NCI-H2227 (cell line): ENCODE results near the gene CASQ1.

ENCODE experiments used
- DNase-seq: peaks from one replicate; lab custom pipeline; 2025; ENCODE audit not compliant: unreplicated experiment; lab: John Stamatoyannopoulos, UW

Gene CASQ1

DNA sequence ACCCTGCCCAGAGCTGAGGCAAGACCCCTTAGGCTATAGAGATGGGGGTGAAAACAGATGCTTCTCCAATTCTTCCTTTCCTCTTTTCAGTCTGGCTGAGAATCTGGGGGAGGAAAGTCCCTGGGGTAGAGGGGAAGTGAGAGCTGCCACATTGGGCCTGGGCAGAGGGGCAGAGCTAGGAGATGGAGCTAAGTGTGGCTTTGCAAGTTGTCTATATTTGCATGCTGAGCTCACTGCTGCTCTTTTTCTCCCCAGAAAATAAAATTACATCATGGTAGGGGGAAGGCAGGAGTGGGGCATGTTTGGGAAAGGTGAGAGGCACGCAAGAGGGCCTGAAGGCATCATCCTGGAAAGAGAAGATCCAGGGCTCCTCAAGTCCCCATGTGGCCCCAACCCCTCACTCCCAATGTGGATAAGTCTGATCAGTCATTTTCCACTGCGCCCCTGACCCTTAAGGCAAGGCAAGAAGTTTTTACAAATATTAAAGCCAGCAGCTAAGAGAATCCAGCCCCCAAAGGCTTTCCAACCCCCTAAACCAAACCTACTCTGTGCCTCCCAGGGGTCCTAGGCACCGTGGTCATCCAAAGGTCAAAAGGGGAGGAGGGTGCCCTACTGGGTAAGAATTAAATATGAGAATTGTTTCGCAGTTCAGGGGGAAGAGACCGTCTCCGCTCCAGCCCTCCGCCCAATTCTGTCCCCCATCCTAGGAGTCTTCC is 14.3 kb downstream of the CASQ1 start:
- no peak for DNase-seq

DNA sequence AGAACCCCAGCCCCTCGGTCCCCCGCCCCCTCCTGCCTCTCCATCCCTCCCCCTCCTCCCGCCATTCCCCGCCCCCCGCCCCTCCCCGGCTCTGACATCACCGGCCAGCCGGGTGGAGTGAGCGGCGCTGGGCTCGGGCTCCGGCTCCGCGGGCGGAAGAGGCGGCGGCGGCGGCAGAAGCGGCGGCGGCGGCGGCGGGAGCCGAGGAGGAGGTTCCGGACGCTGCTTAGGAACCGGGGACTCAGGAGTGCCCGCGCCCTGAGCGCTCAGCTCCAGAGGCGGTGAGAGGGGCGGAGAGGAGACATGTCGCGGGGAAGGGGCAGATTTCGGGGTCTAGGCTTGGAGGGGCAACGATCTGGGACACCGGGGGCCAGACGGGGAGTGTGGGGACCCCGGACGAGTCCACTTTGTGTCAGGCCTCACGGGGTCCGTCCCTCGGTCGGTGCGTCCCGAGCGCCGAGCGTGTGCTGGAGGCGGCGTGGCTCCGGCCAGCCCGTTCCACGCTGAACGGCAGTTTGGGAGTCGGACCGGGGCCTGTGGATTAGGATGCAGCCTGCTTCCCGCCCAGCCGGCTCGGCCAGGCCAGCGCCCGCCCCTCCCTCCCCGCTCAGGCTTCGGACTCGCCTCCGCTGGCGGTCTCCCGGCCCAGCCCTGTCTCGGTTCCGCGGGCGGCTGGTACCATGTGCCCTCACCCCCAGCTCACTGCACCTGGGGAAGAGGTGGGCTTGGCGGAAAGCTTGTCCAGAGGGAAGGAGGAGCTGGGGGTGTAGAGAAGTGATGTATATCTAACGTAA is 15.1 kb downstream of the CASQ1 start, which contains the start of gene PEA15:
Gene PEA15, plus strand, starts transcription at position 143 of the 794 bp plus-strand sequence. CDS start 6,161 bp downstream, outside the sequence.
- DNase-seq, result peak; percentile 84

DNA sequence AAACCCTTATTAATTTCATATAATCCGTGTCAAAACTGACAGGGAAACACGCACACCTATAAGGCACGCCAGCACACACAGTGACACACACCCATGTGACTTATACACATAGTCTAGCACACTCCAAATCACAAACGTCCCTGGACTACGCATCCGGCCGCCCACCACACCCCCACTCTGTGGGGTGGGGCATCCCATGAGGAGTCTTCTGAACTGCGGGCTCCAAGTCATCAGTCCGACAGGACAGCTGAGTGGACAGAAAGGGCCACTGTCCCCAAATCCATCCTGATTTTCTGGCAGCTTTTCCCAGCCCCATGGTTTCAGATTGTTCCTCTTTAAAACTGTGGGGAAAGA is 15.6 kb downstream of the CASQ1 start:
- DNase-seq, result peak; percentile 47

DNA sequence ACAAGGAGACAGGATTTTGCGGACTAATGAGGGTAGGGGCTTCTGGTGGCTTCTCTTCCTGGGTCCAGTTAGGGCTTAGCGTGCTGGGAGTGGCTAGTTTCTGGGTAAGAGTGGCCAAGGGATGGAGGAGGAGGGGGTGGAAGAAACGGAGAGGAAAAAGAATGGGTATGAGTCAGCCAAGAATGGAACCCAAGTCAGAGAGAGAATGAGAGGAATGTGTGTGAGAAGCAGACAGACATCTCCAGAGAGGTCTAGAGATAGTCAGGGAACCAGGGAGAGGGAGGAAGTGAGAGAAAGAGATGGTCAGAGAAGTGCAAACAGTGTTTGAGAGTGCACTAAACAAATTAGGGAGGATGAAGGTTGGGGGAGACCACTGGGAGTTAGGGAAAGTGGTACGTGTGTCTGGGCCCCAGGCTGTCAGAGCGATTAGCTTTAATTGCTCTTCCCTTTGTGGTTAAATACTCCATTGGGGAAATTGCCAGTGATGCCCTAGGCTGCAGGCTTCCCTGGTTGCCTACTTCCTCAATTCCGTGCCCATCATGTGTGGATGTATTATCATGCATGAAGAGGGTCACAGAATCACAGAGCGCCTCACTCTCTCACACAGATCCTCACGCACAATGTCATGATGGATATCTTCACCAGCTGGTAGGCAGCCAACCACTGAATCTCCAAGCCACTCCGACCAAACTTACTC is 16.2 kb downstream of the CASQ1 start:
- DNase-seq, result no peak

DNA sequence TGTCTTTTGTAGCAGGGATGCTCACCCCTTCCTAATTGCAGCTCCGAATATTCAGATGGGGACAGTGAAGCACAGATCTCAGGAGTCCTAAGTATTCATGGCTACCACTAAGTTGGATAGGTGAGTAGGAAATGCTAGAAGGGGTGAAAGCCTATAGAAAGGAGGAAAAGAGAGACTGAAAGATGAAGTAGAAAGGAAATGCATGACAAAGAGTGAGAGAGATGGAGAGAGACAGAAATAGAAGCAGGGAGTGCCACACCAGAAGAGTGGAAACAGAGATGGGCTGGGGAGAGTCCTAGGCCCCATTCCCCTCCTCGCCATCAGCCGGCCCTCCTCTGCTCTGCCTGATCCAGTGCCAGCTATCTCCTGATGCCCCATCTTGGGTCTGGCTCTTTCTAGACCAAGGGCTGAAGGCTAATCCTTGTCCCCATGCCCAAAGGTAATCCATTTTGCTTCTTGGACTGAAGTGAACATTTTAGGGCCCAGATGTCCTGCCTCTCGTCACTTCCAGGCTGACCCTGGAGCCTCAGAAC is 16.8 kb downstream of the CASQ1 start:
- DNase-seq, result no peak

DNA sequence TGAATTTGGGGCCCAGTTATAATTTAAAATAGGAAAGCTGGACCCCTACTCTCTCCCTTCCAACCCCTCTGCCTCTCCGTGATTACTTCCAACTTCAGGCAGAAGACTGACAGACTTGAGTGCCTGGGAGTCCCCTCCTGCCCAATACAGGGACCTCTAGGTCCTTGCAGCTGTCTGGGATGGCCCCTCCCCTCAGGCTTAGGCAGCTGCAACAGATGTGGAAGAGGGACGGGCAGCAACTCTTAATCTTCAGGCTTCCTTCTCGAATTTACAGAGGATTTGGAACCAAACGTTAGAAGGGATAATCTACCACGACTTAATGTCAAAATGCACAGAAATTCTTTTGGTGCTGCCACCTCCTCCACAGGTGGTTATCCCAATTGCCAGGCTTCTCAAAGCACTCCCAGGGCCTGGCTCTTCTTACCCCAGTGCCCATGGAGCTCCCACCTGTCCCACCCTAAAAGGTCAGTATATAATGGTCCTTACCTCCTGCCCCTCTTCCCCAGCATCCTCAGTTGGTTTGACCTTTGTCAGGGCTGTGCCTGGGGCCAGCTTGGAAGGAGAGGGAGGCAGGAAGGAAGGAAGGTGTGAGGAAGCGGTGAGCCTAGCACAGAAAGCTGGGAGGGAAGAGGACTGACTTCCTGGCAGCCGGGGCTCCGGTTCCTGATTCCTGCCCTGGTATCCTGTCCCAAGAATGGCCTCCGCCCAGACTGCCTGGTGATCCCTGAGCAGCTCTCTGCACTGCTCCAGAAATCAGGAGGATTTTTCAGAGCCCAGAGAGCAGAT is 17.6 kb downstream of the CASQ1 start:
- no peak for DNase-seq

DNA sequence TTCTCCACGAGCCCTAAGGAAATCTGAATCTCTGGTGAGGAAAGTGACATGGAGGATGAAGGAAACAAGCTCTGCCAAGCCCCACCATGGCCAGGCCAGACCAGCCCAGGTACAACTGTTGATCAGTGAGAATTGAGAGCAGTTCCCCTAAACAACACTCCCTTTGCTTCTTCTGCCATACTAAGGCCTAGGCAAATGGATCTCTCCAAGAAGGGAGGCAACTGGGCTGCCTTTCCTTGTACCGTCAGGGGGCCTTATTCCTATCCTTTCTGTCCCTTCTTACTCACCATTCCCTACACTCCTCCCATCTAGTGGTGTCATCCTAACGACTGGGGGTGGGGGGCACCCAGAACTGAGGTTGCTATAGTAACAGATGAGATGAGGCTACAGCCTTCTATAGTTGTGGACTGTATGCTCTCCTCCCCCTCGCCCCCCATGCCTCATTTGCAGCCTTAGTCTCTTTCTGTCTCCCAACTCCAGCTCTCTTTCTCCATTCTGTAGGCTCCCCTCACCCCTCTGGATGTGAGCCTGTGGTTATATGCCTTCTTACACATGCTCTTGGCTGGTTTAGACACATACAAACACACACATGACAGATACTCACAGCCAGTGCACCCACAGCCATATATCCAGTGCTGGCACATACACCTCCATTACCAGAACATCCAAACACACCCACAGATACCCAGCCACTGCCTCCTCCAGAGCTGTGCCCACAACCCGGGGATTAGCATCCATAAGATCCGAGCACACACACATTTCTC is 18.4 kb downstream of the CASQ1 start:
- no peak for DNase-seq

DNA sequence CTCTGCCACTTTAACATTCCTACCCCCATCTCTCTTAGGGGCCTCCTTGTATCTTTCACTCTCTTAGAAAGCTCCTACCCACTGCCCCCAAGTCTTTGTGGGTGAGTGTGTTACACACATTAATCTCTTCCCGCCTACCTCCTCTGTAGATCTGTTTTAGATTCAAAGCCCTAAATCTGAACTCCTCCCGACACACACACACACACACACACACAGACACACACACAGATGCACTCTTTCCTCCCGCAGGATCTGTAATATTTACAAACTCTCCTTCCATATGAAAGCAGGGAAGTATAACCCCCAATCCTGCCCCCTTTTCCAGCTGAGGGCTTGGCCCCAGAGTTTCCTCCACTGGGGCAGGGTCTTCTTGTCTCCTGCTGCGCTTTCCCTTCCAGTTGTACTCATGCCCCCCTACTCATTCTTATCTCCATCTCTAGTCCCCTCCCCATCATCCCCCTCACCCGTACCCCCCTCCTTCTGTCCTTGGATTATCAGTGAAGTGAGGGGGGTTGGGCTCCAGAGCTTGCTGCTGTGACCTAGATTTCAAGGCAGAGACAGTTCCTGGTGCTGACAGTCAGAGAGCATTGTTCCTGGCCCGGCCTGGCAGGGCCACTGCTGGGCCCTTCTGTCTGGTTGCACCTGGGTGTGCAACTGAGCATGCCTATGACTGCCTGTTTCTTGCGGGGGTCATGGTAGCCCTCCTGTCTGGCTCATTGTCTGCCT is 19.1 kb downstream of the CASQ1 start:
- peak; percentile 9 for DNase-seq

DNA sequence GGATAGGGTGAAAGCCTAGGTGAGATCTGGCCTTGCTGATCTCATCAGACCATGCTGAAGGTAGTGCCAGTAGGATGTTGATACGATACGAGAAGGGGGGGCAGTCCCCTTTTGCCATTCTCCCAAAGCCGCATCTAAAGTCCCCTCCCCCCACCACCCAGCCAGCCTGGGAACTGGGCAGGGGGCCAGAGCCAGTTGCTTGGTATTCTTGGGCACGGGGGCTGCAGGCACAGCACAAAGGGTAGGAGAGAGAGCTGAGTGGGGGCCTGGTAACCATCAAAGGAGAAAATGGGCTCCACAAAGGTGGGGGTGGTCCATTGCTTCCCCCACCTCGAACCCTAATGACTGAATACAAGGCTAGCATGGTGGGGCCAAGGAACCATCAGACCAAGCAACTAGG is 20.2 kb downstream of the CASQ1 start:
- DNase-seq, result no peak

DNA sequence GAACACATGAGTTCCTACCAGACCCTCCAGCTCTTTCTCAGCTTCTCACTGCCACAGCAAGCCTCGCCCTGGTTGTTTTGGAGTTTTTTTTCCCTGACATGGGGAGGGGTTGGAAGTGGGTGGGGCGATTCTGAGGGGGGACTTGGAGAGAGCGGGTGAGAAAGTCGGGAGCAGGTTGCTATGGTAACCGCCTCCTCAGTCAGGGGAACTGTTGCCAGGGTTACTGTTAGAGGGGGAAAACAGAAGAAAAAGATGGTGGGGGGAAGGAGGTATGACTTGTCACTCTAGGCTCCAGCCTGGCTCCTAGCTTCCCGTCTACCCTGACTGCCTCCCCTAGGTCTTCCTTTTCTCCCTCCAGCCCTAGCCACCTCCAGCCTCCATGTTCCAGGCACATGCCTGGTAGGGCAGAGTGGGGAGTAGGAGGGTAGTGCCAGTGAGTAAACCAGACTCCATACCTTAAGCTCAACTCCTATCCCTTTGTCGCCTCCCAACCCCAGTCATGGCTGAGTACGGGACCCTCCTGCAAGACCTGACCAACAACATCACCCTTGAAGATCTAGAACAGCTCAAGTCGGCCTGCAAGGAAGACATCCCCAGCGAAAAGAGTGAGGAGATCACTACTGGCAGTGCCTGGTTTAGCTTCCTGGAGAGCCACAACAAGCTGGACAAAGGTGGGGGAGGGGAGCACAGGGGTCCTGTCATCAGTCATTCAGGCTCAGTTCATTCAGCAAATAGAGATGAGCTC is 20.8 kb downstream of the CASQ1 start:
- peak; percentile 90 for DNase-seq

DNA sequence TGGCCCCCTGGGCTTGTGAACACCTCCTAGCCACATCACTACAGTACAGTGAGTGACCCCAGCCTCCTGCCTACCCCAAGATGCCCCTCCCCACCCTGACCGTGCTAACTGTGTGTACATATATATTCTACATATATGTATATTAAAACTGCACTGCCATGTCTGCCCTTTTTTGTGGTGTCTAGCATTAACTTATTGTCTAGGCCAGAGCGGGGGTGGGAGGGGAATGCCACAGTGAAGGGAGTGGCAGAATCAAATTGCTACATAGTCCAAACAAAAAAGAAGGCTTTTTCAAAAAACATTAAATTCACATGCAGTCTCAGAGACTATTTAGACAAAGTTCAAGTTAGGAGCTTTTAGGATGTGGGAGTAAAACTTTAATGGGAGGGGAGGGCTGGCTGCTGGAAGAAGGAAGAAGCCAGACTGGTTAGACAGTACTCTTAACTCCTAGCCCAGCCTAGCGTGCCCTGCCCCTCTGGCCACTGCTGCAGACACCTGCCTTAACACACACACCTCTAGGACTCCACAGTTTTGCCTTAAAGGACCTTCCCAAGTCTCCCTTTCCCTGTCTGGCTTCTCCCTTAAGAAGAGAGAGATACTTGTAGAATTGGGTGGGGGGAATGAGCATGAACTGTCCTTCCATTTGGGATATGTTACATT is 24.2 kb downstream of the CASQ1 start:
- DNase-seq, result no peak

DNA sequence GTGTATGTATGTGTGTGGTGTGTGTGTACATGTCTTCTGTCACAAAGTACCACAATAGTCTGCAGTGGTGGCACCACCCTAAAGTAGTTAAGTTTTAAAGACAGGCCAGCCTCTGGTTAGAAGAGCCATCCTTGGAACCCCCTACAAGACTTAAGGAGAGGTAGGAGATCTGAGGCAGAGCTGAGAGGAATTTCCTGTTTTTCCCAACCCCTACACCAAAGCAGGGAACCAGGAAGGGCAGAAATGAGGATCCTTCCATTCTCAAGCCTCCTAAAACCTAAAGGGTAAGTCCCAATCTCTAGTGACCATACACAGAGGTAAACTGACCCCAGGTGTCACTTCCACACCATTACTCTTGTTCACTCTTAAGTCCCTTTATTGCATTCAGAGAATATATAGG is 25.9 kb downstream of the CASQ1 start:
- no peak for DNase-seq

DNA sequence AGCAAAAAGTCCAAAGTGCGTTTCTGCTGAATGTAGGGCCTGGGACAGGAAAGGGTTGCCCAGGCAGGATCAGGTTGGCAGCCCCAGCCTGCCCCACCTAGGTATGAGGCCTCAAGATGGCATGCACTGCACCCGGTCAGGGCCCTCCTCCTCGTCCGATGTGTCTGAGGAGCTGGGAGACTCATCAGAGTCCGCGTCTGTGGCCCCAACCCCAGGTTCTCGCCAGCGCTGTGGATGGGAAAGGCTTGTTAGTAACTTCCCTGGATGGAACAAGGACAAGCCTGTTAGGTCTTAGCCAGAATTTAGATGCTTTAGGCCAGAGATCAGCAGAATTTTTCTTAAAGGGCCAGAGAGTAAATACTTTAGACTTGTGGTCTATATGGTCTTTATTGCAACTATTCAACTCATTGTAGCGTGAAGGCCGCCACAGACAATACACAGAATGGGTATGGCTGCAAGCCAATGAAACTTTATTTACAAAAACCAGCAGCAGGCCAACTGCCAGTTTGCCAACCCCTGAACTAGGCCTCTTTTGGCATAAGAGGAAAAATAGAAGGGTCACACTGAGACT is 27.2 kb downstream of the CASQ1 start:
- no peak for DNase-seq

DNA sequence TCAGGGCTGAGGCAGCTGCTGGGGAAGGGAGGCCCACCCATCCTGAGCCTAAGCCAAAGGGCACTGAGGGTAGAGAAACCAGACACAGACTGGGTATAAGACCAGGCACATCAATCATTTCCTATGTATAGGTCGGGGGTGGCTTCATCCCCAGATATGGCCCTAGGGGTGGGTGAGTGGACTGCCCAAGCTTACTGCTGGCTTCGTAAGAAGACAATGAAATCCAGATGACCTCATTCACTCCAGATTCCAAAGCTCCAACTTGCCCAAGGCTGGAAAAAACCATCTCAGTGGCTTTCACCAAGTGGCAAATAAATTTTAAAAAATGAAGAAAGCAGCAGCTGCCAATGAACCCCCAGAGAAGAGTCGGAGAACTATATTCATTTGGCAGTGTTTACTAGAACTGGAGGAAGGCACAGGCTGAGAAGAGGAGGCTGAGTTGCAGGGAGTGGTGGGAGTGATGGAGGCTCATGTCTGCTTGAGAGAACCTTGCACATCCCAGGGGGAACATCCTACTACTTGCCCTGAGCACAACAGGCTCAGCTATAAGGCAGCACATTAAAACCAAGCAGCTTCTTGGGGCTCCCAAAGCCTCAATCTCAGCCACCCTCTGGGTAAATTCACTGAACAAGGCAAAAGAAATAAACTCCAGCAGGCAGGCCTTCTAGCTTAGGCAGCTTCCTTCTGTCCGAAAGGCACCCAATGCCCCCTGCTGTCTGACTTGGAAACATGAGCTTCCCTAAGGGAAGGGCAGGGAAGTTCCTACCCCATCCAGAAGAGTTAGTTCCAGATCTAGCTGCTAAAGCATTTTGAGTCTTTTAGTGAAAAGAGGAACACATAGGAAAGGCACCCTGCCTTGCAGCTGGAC is 28.9 kb downstream of the CASQ1 start:
- DNase-seq, result peak; percentile 52

DNA sequence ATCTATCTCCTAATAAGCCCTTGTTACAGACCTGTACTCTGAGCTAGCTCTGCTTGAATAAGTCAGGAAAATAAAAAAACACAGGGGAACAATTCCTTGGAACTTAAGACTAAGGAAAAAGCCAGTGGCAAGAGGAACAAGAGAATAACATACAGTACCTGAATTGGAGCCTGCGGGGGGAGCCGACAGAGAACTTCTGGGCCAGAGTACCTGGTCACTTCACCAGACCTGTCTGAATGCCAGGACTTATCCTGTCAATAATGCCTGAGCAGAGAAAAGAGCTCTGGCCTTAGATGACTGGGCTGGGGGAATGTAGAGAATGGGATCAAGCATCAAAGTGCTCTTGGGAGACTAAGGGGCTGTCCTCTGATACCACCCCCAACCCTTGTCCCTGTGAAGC is 29.9 kb downstream of the CASQ1 start:
- DNase-seq, result no peak

DNA sequence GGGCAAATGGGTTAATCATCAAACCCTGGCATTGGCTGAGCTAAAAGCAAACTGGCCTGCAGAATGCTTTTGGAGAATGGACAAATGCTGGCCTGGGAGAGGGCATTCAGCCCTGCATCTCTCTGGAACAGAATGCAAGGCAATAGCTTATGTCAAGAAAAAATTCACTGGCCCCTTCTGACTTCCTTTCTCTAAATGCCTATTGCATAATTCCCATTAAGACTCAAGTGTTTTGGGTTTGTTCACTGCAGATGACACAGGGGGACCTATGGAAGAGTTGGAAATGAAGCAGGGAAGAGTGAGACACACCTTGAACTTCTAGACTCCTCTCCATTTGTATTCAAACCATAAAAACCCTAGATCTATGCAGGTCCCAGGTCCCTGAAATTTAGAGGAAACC is 30.7 kb downstream of the CASQ1 start:
- DNase-seq, result no peak

DNA sequence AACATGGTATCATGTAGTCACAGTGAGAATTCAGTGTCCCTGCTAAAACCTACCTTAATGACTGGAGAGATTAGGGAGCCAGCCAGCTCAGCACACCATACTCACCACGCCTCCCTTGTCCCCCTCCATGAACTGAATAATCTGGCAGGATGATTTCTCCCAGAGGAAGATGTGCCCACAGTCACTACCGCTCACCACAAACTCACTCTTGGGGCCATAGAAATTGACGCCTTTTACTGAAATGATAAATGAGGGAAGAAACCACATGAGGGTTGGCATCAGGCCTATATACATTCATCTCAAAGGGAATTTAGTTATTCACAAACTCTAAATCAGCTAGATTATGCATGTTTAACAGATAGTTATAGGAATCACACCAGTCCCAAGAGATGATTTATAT is 32.2 kb downstream of the CASQ1 start:
- no peak for DNase-seq
